CD14-positive monocyte (primary cell): ENCODE results near the gene P2RX5. TPM values are rescaled to one million over a fixed set of nuclear protein-coding genes. Genes with fewer than 3 reads are reported as not detected.

Experiments used
- DNase-seq, 3 donors: peaks; one replicate each; pipeline ENCODE4 v3.0.0-alpha.2; 2011 to 2022
- H2AFZ ChIP-seq: 2 replicates; pipeline ENCODE4 v1.6.0; 2012; ENCODE audit warnings: mild to moderate bottlenecking, low read depth, low read length, inconsistent platforms; ENCODE audit not compliant: insufficient read depth, poor library complexity, severe bottlenecking
- H3K27ac ChIP-seq, 2 donors: 1 replicate in 1 of 2; 2 replicates in 1 of 2; pipeline ENCODE4 v1.5.1; 2012 to 2013; ENCODE audit warnings: low read length in 2 of 2, control low read depth in 1 of 2, inconsistent platforms in 1 of 2, low read depth in 1 of 2, mild to moderate bottlenecking in 1 of 2
- H3K27me3 ChIP-seq, 2 donors: one replicate each; pipeline versions ENCODE4 v1.6.0 to v1.6.1; 2011 to 2013; ENCODE audit warnings: low read length in 2 of 2; ENCODE audit not compliant: control insufficient read depth in 2 of 2, insufficient read depth in 2 of 2
- H3K36me3 ChIP-seq, 2 donors: replicated peaks in 1 of 2; 1 replicate in 1 of 2; 2 replicates in 1 of 2; pipeline versions ENCODE4 v1.5.1 to v1.6.1; 2012 to 2013; ENCODE audit warnings: low read length in 2 of 2, control low read depth in 1 of 2, inconsistent platforms in 1 of 2, mild to moderate bottlenecking in 1 of 2; ENCODE audit not compliant: insufficient read depth in 2 of 2, control insufficient read depth in 1 of 2
- H3K4me1 ChIP-seq, 2 donors: 1 replicate in 1 of 2; 2 replicates in 1 of 2; pipeline versions ENCODE4 v1.5.1 to v1.6.1; 2012 to 2013; ENCODE audit warnings: low read length in 2 of 2, control low read depth in 1 of 2, inconsistent platforms in 1 of 2, mild to moderate bottlenecking in 1 of 2, moderate library complexity in 1 of 2; ENCODE audit not compliant: insufficient read depth in 2 of 2, control insufficient read depth in 1 of 2
- H3K4me2 ChIP-seq: replicated peaks from 2 replicates; pipeline ENCODE3; 2012; ENCODE audit warnings: low read length, moderate library complexity, mild to moderate bottlenecking; ENCODE audit not compliant: poor library complexity, severe bottlenecking; ENCODE audit errors: extremely low read depth
- H3K4me3 ChIP-seq, 3 experiments: fragments of 200-600 bp in 1 of 3; sonication (generic) in 1 of 3; replicated peaks in 1 of 3; 1 replicate in 2 of 3; 2 replicates in 1 of 3; pipeline ENCODE4 v1.5.1; 2011 to 2013; ENCODE audit warnings: low read length in 3 of 3, mild to moderate bottlenecking in 3 of 3, control low read depth in 2 of 3, low read depth in 2 of 3, inconsistent platforms in 1 of 3, moderate library complexity in 1 of 3
- H3K79me2 ChIP-seq: 2 replicates; pipeline ENCODE4 v1.6.0; 2012; ENCODE audit warnings: mild to moderate bottlenecking, control low read depth, inconsistent platforms, low read length, moderate library complexity; ENCODE audit not compliant: insufficient read depth
- H3K9ac ChIP-seq: 2 replicates; pipeline ENCODE4 v1.6.0; 2017; ENCODE audit warnings: low read length, mild to moderate bottlenecking; ENCODE audit not compliant: insufficient read depth, poor library complexity, severe bottlenecking
- H3K9me3 ChIP-seq, 2 donors: replicated peaks in 1 of 2; 1 replicate in 1 of 2; 2 replicates in 1 of 2; pipeline versions ENCODE4 v1.5.1 to v1.6.1; 2012 to 2013; ENCODE audit warnings: low read length in 2 of 2, control low read depth in 1 of 2; ENCODE audit not compliant: control insufficient read depth in 1 of 2, insufficient read depth in 1 of 2
- H4K20me1 ChIP-seq: 2 replicates; pipeline ENCODE4 v1.6.0; 2012; ENCODE audit warnings: mild to moderate bottlenecking, low read length, control low read depth, moderate library complexity; ENCODE audit not compliant: insufficient read depth
- H3K27ac Mint-ChIP-seq, 7 donors: one replicate each; pipeline ENCODE4 v1.8.0; 2020; ENCODE audit warnings: mild to moderate bottlenecking in 7 of 7, mixed read lengths in 7 of 7, moderate library complexity in 6 of 7, inconsistent platforms in 2 of 7
- H3K27me3 Mint-ChIP-seq, 3 donors: one replicate each; pipeline ENCODE4 v1.8.0; 2021 to 2022; ENCODE audit warnings: low read depth in 3 of 3, mild to moderate bottlenecking in 3 of 3, mixed read lengths in 3 of 3, moderate library complexity in 3 of 3, inconsistent platforms in 1 of 3
- H3K36me3 Mint-ChIP-seq, 2 donors: one replicate each; pipeline ENCODE4 v1.8.0; 2020; ENCODE audit warnings: mixed read lengths in 2 of 2, inconsistent platforms in 1 of 2, mild to moderate bottlenecking in 1 of 2
- H3K4me1 Mint-ChIP-seq: one replicate; pipeline ENCODE4 v1.8.0; 2020; ENCODE audit warnings: mild to moderate bottlenecking, mixed read lengths
- H3K4me3 Mint-ChIP-seq, 2 donors: one replicate each; pipeline ENCODE4 v1.8.0; 2020; ENCODE audit warnings: mild to moderate bottlenecking in 2 of 2, mixed read lengths in 2 of 2, moderate library complexity in 1 of 2
- H3K9me3 Mint-ChIP-seq, 7 donors: one replicate each; pipeline ENCODE4 v1.8.0; 2020 to 2022; ENCODE audit warnings: mixed read lengths in 7 of 7, mild to moderate bottlenecking in 6 of 7, moderate library complexity in 6 of 7, inconsistent platforms in 2 of 7
- WGBS: methylation state at CpG from one replicate; pipeline ENCODE4 v1.1.5; 2013; ENCODE audit warnings: missing lambda C conversion rate; ENCODE audit not compliant: insufficient coverage; 5-methylcytosine and 5-hydroxymethylcytosine counted together
- intact Hi-C, 2 donors: fragments of 100-400 bp; cut with micrococcal nuclease; formaldehyde crosslinking; loops; one replicate each; pipeline versions ENCODE4 v1.15.0 to v1.15.1; 2023
- polyA plus RNA-seq, 3 donors: library from polyadenylated mRNA; depleted of rRNA in 1 of 3; unstranded in 2 of 3; stranded (reverse) in 1 of 3; fragments of 300-500 nt in 2 of 3; fragments of >200 nt in 1 of 3; fragmentation: Illumina TruSeq in 2 of 3; gene quantifications; 1 replicate in 2 of 3; 2 replicates in 1 of 3; pipeline ENCODE4 v1.2.3, GENCODE V29; 2012 to 2021
- TF ChIP-seq, protein P1 (sequence below): fragments of 200-600 bp; IDR thresholded peaks from one replicate; pipeline ENCODE4 v1.8.0; 2022; ENCODE audit warnings: antibody characterized with exemption, mild to moderate bottlenecking

The P2RX5 gene
- polyA plus RNA-seq, 3 donors: 0.64 to 8.8 (median 3.4) TPM

DNA sequence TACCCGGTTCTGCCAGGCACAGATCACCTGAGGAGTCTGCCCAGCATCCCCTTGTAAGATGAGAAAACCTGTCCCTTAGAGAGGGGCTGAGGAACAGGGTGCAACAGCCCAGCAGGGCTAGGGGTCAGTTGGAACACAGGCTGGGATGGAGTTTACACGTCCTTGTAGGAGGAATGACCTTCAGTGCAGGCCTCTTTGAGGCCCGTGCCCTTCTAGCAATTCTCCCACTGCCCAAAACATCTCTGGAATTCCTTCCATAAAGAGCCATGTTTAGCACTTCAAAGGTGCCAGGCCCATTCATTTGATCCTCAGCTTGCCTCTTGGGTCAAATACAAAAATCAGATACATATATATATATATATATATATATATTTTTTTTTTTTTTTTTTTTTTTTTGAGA is 54.9 kb downstream of the P2RX5 start:
- H3K4me3 ChIP-seq: no peak overlapping the region
- H3K36me3 ChIP-seq: peaks cover 2 to 15% of the 10 kb centered on the region in 2 donors
- Mint-ChIP-seq H3K4me1 (peaks cover 36% of the 10 kb centered on the region), H3K9me3 (peaks cover 0 to 2% (median 0%) of the 10 kb centered on the region in 7 donors), H3K4me3 (no peak overlapping the region), H3K27me3 (peaks cover 0 to 2% (median 0%) of the 10 kb centered on the region in 3 donors), H3K36me3 (peaks cover 15 to 48% of the 10 kb centered on the region in 2 donors), H3K27ac (peak overlapping the region in 3 of 7 donors; percentile 50 to 87 (median 87))
- peaks cover 28 to 35% of the 10 kb centered on the region in 2 donors for H3K4me1 ChIP-seq
- H3K4me2 ChIP-seq: no peak overlapping the region
- no peak overlapping the region for H3K27ac ChIP-seq
- H3K27me3 ChIP-seq: no peaks in the 10 kb centered on the region
- DNase-seq: no peak
- H3K79me2 ChIP-seq: peaks cover 11% of the 10 kb centered on the region
- intact Hi-C loops: no loop called here
- H3K9me3 ChIP-seq: no peaks in the 10 kb centered on the region
- no peak overlapping the region for H2AFZ ChIP-seq
- no peak overlapping the region for H3K9ac ChIP-seq
- H4K20me1 ChIP-seq: no peaks in the 10 kb centered on the region
- 100% methylated on average over 1 of the region's 3 CpGs for WGBS
- TF ChIP-seq, protein P1, sequence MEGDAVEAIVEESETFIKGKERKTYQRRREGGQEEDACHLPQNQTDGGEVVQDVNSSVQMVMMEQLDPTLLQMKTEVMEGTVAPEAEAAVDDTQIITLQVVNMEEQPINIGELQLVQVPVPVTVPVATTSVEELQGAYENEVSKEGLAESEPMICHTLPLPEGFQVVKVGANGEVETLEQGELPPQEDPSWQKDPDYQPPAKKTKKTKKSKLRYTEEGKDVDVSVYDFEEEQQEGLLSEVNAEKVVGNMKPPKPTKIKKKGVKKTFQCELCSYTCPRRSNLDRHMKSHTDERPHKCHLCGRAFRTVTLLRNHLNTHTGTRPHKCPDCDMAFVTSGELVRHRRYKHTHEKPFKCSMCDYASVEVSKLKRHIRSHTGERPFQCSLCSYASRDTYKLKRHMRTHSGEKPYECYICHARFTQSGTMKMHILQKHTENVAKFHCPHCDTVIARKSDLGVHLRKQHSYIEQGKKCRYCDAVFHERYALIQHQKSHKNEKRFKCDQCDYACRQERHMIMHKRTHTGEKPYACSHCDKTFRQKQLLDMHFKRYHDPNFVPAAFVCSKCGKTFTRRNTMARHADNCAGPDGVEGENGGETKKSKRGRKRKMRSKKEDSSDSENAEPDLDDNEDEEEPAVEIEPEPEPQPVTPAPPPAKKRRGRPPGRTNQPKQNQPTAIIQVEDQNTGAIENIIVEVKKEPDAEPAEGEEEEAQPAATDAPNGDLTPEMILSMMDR: no peak

DNA sequence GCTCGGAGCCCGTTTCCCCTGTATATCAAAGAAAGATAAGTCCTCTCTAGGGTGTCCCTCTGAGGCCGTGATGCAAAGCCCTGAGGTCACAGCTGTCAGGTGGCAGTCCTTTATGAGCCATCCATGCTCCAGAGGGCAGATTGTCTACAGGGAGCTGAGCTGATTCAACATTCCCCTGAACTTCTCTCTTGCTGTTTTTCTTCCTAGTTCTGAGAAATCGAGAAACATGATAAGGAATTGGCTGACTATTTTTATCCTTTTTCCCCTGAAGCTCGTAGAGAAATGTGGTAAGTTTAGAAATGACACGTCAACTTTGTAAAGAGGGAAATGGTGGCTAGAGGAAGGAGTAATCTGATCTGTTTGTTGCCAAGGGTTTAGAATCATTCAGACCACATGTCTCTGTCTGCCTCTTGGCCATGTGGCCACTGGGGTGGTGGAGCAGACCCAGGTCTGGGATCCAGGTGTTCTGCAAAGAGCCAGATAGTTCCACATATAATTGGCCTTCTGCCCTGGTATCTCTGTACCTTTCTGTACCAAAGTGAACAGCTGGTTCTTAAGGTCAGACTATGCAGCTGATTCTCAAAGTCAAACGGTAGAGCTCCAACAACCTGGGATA is 55.9 kb downstream of the P2RX5 start:
- H3K4me1 Mint-ChIP-seq: peaks cover 40% of the 10 kb centered on the region
- H3K36me3 ChIP-seq: peaks cover 2 to 13% of the 10 kb centered on the region in 2 donors
- H3K4me3 ChIP-seq: peak overlapping the region in 1 of 3 experiments; percentile 36
- peaks cover 0 to 2% (median 0%) of the 10 kb centered on the region in 7 donors for H3K9me3 Mint-ChIP-seq
- intact Hi-C loops: loop anchor here (2.0 to 10.0 kb wide), 2 partner anchors 593 to 595 kb away; no protein-coding TSS in a partner anchor
- H3K27me3 ChIP-seq: no peaks in the 10 kb centered on the region
- peaks cover 34 to 44% of the 10 kb centered on the region in 2 donors for H3K4me1 ChIP-seq
- peak overlapping the region; percentile 55 for H2AFZ ChIP-seq
- peak overlapping the region; percentile 33 for H3K4me2 ChIP-seq
- WGBS: 20% methylated on average over 2 of the region's 7 CpGs
- H3K27me3 Mint-ChIP-seq: peaks cover 0 to 2% (median 0%) of the 10 kb centered on the region in 3 donors
- TF ChIP-seq, protein P1: no peak
- H3K79me2 ChIP-seq: peaks cover 18% of the 10 kb centered on the region
- peak overlapping the region; percentile 51 to 53 for H3K4me3 Mint-ChIP-seq
- peak overlapping the region; percentile 87 to 94 (median 90) for H3K27ac Mint-ChIP-seq
- DNase-seq: peak; percentile 30 to 69 (median 41)
- no peaks in the 10 kb centered on the region for H4K20me1 ChIP-seq
- H3K9me3 ChIP-seq: no peaks in the 10 kb centered on the region
- H3K9ac ChIP-seq: no peak overlapping the region
- peaks cover 11 to 38% of the 10 kb centered on the region in 2 donors for H3K36me3 Mint-ChIP-seq
- peak overlapping the region; percentile 52 to 74 for H3K27ac ChIP-seq
